HL-60 (cell line): ENCODE results near the gene CHI3L2.

Experiments used
- DNase-seq, 2 experiments: peaks; one replicate each; pipeline ENCODE4 v3.0.0-alpha.2; 2010 to 2020; ENCODE audit warnings: low read depth in 1 of 2, low spot score in 1 of 2
- H3K27ac ChIP-seq: fragments of 250-450 bp; sonication (Bioruptor Pico); replicated peaks from 2 replicates; pipeline ENCODE4 v1.5.1; 2020; ENCODE audit warnings: mild to moderate bottlenecking, moderate library complexity
- H3K27me3 ChIP-seq: fragments of 250-450 bp; sonication (Bioruptor Pico); 2 replicates; pipeline ENCODE4 v1.5.1; 2021; ENCODE audit warnings: mild to moderate bottlenecking, moderate library complexity; ENCODE audit not compliant: insufficient read depth, poor library complexity, severe bottlenecking
- H3K4me3 ChIP-seq: replicated peaks from 2 replicates; pipeline ENCODE4 v1.5.1; 2011; ENCODE audit warnings: mild to moderate bottlenecking, control low read depth, low read length; ENCODE audit not compliant: insufficient read depth
- GABPA ChIP-seq: IDR thresholded peaks from 2 replicates; pipeline ENCODE4 v1.6.1; 2012; ENCODE audit warnings: low read depth
- POLR2AphosphoS5 ChIP-seq: IDR thresholded peaks from 2 replicates; pipeline ENCODE4 v1.6.1; 2012; ENCODE audit warnings: low read depth
- SPI1 ChIP-seq: IDR thresholded peaks from 2 replicates; pipeline ENCODE4 v1.6.1; 2012; ENCODE audit warnings: low read depth, mild to moderate bottlenecking, borderline replicate concordance
- TF ChIP-seq, protein P1 (sequence below): IDR thresholded peaks from one replicate; pipeline ENCODE4 v1.5.1; 2011; ENCODE audit warnings: low read length, control low read depth, inconsistent platforms; ENCODE audit not compliant: insufficient read depth
- TF ChIP-seq, protein P2 (sequence below): IDR thresholded peaks from 2 replicates; pipeline ENCODE4 v1.6.1; 2012; ENCODE audit warnings: low read depth; ENCODE audit not compliant: insufficient replicate concordance

The CHI3L2 gene

DNA sequence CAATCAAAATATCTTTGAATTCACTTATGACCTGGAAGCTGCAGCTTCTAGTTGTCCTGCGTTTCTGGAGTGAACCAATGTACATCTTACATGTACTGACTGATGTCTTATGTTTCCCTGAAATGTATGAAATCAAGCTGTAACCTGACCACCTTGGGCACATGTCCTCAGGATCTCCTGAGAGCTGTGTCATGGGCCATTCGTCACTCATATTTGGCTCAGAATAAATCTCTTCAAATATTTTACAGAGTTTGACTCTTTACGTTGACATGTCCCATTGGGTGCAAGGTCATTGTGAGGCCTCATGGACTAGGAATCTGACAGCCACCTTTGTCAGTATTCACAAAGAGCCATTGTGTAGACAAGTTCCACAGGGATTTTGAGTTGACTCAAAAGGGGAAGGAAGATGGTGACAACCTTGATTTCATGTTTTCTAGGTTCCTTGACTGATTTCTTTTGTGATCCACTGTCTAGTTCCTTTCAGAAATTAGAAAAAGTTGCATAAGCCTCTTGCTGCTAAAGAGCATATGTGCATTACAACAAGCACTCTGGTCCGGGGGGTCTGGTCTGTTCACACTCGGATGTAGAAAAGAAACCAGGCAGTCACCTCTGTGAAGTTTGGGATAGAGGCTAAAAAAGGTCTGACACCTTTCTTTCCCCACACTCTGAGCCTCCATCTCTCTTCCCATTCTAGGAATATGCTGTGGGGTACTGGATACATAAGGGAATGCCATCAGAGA is 10.7 kb downstream of the CHI3L2 start:
- H3K4me3 ChIP-seq: no peak overlapping the region
- H3K27me3 ChIP-seq: peaks cover 3% of the 10 kb centered on the region
- no peak overlapping the region for H3K27ac ChIP-seq
- no peak for DNase-seq
- TF ChIP-seq GABPA (no peak), POLR2AphosphoS5 (no peak), SPI1 (no peak)
- TF ChIP-seq, protein P1, sequence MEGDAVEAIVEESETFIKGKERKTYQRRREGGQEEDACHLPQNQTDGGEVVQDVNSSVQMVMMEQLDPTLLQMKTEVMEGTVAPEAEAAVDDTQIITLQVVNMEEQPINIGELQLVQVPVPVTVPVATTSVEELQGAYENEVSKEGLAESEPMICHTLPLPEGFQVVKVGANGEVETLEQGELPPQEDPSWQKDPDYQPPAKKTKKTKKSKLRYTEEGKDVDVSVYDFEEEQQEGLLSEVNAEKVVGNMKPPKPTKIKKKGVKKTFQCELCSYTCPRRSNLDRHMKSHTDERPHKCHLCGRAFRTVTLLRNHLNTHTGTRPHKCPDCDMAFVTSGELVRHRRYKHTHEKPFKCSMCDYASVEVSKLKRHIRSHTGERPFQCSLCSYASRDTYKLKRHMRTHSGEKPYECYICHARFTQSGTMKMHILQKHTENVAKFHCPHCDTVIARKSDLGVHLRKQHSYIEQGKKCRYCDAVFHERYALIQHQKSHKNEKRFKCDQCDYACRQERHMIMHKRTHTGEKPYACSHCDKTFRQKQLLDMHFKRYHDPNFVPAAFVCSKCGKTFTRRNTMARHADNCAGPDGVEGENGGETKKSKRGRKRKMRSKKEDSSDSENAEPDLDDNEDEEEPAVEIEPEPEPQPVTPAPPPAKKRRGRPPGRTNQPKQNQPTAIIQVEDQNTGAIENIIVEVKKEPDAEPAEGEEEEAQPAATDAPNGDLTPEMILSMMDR: no peak
- TF ChIP-seq, protein P2, sequence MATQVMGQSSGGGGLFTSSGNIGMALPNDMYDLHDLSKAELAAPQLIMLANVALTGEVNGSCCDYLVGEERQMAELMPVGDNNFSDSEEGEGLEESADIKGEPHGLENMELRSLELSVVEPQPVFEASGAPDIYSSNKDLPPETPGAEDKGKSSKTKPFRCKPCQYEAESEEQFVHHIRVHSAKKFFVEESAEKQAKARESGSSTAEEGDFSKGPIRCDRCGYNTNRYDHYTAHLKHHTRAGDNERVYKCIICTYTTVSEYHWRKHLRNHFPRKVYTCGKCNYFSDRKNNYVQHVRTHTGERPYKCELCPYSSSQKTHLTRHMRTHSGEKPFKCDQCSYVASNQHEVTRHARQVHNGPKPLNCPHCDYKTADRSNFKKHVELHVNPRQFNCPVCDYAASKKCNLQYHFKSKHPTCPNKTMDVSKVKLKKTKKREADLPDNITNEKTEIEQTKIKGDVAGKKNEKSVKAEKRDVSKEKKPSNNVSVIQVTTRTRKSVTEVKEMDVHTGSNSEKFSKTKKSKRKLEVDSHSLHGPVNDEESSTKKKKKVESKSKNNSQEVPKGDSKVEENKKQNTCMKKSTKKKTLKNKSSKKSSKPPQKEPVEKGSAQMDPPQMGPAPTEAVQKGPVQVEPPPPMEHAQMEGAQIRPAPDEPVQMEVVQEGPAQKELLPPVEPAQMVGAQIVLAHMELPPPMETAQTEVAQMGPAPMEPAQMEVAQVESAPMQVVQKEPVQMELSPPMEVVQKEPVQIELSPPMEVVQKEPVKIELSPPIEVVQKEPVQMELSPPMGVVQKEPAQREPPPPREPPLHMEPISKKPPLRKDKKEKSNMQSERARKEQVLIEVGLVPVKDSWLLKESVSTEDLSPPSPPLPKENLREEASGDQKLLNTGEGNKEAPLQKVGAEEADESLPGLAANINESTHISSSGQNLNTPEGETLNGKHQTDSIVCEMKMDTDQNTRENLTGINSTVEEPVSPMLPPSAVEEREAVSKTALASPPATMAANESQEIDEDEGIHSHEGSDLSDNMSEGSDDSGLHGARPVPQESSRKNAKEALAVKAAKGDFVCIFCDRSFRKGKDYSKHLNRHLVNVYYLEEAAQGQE: no peak

DNA sequence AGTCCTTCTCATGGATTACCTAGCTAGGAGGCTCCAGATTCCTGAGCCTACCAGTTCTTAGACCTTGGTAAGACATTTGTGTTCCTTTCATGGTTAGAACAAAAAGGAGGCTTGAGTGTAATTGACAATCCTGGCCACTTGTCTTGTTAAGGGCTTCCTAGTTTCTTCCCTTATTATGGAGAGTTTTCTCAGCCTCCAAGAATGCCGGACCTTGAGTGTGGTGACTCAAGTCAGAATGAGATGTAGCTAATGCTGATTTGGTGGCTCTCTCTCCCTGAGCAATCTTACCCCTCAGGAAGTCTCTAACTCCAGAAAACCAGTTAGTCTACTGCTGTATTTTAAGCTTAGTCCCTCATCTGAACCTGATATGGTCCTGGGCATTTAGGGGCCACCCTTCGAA is 14.3 kb downstream of the CHI3L2 start:
- DNase-seq: no peak
- Histone ChIP-seq H3K4me3 (no peak overlapping the region), H3K27ac (no peak overlapping the region), H3K27me3 (no peaks in the 10 kb centered on the region)
- TF ChIP-seq, protein P1: no peak
- TF ChIP-seq POLR2AphosphoS5 (no peak), GABPA (no peak), SPI1 (no peak)
- TF ChIP-seq, protein P2: no peak

DNA sequence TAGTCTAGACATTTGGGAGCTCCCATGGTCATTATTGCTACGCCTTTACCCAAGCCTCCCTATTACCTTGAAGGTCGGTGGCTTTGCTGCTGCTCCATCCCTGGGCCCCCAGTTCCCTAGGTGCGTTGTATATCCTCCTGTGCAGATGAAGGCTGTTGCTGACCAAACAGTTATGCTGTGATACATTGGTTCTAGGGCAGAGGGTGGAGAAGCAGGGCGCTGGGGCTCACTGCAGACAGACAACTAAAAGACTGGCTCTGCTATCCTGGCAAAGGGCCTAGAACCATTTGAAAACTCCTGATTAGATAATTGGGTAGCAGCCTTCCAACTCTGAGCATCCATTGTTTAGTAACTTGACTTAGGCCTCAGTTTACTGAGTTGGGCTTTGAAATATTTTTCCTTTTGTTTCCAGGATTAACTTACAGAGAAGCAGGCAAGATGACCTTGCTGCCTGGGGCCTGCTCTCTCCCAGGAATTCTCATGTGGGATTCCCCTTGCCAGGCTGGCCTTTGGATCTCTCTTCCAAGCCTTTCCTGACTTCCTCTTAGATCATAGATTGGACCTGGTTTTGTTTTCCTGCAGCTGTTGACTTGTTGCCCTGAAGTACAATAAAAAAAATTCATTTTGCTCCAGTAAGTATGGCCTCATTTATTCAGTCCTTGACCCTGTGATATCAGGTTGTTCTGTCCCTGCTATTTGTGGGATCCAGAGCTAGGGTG is 15.5 kb downstream of the CHI3L2 start:
- no peak for TF ChIP-seq GABPA
- no peak for TF ChIP-seq POLR2AphosphoS5

DNA sequence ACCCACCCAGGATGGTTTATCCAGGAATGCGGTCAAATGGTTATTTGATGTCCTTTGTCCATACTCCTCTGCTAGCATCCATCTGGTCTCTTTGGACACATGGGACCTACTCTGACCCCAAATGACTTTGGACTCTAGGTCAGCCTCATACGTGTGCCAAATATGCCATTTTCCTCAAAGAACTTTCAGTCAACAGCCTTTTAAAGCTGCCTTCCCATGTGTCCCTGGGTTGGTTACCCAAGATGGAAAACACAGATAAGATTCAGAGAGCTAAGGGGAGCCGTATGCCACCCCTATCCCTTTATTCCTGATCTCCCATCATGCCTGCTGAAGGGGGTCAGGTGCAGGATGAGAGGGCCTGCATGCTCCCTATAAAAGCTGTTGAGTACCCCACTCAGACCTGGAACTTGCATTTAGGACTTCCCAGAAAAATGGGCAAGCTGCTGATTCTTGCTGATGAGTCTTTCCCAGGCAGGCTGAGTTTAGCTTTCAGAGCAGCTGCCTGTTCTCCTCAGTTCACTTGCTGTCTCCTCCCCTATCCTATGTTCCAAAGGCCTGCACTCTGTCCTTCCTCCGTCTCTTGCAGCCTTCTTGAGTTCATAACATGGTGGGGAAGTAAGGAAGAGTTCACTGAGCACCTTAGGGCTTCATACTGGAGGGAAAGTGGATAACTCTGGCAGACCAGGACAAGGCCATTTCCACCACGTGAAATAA is 19.8 kb downstream of the CHI3L2 start:
- TF ChIP-seq, protein P2: no peak
- TF ChIP-seq POLR2AphosphoS5: no peak
- no peak for TF ChIP-seq GABPA
- TF ChIP-seq, protein P1: no peak
- TF ChIP-seq SPI1: no peak
- Histone ChIP-seq H3K27me3 (peaks cover 3% of the 10 kb centered on the region), H3K4me3 (no peak overlapping the region), H3K27ac (no peak overlapping the region)
- DNase-seq: no peak

More for the DNA sequence above, 15.5 kb downstream of the CHI3L2 start:
- no peak overlapping the region for H3K4me3 ChIP-seq
- no peak overlapping the region for H3K27ac ChIP-seq
- DNase-seq: no peak
- H3K27me3 ChIP-seq: no peaks in the 10 kb centered on the region
